Ishikawa (cell line): Measurements from ENCODE around the gene IRAK2.

Experiments used
- CEBPB ChIP-seq: IDR thresholded peaks from 2 replicates; pipeline ENCODE4 v1.6.1; 2012
- CREB1 ChIP-seq: IDR thresholded peaks from 2 replicates; pipeline ENCODE4 v1.6.1; 2012; ENCODE audit warnings: low read depth
- EGR1 ChIP-seq: IDR thresholded peaks from 2 replicates; pipeline ENCODE4 v1.6.1; 2012
- EP300 ChIP-seq: IDR thresholded peaks from 2 replicates; pipeline ENCODE4 v1.6.1; 2012; ENCODE audit warnings: borderline replicate concordance
- FOXM1 ChIP-seq: IDR thresholded peaks from 2 replicates; pipeline ENCODE4 v1.6.1; 2012; ENCODE audit warnings: low read depth, borderline replicate concordance
- NFIC ChIP-seq: IDR thresholded peaks from 2 replicates; pipeline ENCODE4 v1.6.1; 2012
- RAD21 ChIP-seq: IDR thresholded peaks from 2 replicates; pipeline ENCODE4 v1.6.1; 2012; ENCODE audit warnings: low read depth
- TAF1 ChIP-seq: IDR thresholded peaks from 2 replicates; pipeline ENCODE4 v1.6.1; 2012; ENCODE audit warnings: low read depth, mild to moderate bottlenecking
- TCF12 ChIP-seq: IDR thresholded peaks from 2 replicates; pipeline ENCODE4 v1.6.1; 2012; ENCODE audit warnings: low read depth
- TEAD4 ChIP-seq: IDR thresholded peaks from 2 replicates; pipeline ENCODE4 v1.6.1; 2012
- YY1 ChIP-seq: IDR thresholded peaks from 2 replicates; pipeline ENCODE4 v1.6.1; 2012; ENCODE audit warnings: low read depth
- ZBTB7A ChIP-seq: IDR thresholded peaks from 2 replicates; pipeline ENCODE4 v1.6.1; 2012; ENCODE audit warnings: low read depth
- TF ChIP-seq, protein P1 (sequence below): IDR thresholded peaks from 2 replicates; pipeline ENCODE4 v1.6.1; 2012; ENCODE audit warnings: low read depth, mild to moderate bottlenecking
- TF ChIP-seq, protein P2 (sequence below): IDR thresholded peaks from 2 replicates; pipeline ENCODE4 v1.6.1; 2012
- TF ChIP-seq, protein P3 (sequence below): IDR thresholded peaks from 2 replicates; pipeline ENCODE4 v1.6.1; 2012

The IRAK2 gene

DNA sequence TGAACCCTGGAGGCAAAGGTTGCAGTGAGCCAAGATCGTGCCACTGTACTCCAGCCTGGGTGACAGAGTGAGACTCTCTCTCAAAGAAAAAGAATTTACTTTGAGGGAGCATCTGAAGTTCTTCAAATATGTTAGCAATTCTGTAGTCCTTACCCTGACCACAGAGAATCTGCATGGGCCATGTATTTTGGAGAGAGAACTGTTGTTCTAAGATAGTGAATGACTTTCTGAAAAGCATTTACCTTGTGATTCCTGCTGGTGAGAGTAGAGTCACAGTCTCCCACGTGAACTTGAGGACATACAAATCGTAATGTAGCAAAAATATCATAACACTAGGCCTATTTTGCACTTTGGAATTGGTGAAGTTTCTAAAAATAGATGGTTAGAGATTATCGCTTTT lies 45.3 kb upstream of the IRAK2 start:
- no peak for TF ChIP-seq TEAD4
- TF ChIP-seq CREB1, result no peak
- TF ChIP-seq EP300, result no peak
- TF ChIP-seq EGR1, result no peak
- TF ChIP-seq NFIC, result no peak
- no peak for TF ChIP-seq CEBPB
- no peak for TF ChIP-seq YY1
- no peak for TF ChIP-seq TAF1
- TF ChIP-seq ZBTB7A, result no peak
- TF ChIP-seq, protein P1, sequence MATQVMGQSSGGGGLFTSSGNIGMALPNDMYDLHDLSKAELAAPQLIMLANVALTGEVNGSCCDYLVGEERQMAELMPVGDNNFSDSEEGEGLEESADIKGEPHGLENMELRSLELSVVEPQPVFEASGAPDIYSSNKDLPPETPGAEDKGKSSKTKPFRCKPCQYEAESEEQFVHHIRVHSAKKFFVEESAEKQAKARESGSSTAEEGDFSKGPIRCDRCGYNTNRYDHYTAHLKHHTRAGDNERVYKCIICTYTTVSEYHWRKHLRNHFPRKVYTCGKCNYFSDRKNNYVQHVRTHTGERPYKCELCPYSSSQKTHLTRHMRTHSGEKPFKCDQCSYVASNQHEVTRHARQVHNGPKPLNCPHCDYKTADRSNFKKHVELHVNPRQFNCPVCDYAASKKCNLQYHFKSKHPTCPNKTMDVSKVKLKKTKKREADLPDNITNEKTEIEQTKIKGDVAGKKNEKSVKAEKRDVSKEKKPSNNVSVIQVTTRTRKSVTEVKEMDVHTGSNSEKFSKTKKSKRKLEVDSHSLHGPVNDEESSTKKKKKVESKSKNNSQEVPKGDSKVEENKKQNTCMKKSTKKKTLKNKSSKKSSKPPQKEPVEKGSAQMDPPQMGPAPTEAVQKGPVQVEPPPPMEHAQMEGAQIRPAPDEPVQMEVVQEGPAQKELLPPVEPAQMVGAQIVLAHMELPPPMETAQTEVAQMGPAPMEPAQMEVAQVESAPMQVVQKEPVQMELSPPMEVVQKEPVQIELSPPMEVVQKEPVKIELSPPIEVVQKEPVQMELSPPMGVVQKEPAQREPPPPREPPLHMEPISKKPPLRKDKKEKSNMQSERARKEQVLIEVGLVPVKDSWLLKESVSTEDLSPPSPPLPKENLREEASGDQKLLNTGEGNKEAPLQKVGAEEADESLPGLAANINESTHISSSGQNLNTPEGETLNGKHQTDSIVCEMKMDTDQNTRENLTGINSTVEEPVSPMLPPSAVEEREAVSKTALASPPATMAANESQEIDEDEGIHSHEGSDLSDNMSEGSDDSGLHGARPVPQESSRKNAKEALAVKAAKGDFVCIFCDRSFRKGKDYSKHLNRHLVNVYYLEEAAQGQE, result no peak

DNA sequence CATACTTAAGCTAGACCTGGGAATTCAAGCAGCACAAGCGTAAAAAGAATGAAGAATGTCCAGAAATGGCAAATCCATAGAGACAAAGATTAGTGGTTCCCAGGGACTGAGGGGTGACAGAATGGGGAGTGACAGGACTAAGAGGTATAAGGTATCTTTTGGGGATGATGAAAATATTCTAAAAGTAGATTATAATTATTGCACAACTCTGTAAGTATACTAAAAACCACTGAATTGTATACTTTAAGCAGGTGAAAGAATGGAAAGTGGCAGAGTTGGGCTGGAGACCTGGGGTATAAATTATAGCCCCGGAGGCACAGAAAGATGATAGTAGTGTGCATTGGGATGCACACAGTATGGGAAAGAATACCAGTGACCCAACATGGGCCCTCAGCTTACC lies 43.7 kb upstream of the IRAK2 start:
- TF ChIP-seq RAD21 (no peak), CREB1 (no peak), ZBTB7A (no peak), YY1 (no peak), NFIC (no peak), EP300 (no peak), TAF1 (no peak), FOXM1 (no peak), TEAD4 (no peak), CEBPB (no peak), TCF12 (no peak), EGR1 (no peak)
- TF ChIP-seq, protein P2, sequence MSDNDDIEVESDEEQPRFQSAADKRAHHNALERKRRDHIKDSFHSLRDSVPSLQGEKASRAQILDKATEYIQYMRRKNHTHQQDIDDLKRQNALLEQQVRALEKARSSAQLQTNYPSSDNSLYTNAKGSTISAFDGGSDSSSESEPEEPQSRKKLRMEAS, result no peak
- TF ChIP-seq, protein P1, result no peak
- TF ChIP-seq, protein P3, sequence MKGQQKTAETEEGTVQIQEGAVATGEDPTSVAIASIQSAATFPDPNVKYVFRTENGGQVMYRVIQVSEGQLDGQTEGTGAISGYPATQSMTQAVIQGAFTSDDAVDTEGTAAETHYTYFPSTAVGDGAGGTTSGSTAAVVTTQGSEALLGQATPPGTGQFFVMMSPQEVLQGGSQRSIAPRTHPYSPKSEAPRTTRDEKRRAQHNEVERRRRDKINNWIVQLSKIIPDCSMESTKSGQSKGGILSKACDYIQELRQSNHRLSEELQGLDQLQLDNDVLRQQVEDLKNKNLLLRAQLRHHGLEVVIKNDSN, result no peak

DNA sequence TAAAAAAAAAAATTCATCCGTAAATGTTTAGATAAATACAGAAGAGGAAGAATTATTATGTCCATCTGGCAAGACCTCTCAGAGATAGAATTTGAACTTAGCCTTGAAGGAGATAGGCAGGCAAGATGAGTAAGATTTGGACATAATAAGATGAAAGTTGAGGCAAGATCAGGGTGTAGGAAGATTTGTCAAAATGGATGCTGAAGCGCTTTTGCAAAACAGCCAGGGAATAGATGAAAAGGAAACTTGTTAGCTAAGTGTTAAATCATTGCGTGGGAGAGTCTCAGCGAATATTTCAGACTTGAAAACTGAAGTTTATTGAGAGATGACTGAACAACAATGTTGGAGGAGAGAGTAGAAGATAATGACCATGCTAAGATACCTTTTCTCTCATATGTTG lies 42.0 kb upstream of the IRAK2 start:
- no peak for TF ChIP-seq CREB1
- no peak for TF ChIP-seq TAF1
- no peak for TF ChIP-seq TCF12
- TF ChIP-seq EGR1, result no peak
- TF ChIP-seq EP300, result no peak
- no peak for TF ChIP-seq ZBTB7A
- TF ChIP-seq FOXM1, result no peak
- TF ChIP-seq NFIC, result no peak
- TF ChIP-seq, protein P2, result no peak
- no peak for TF ChIP-seq TEAD4
- no peak for TF ChIP-seq YY1
- TF ChIP-seq CEBPB, result no peak
- TF ChIP-seq, protein P1, result no peak
- TF ChIP-seq, protein P3, result no peak
- no peak for TF ChIP-seq RAD21

DNA sequence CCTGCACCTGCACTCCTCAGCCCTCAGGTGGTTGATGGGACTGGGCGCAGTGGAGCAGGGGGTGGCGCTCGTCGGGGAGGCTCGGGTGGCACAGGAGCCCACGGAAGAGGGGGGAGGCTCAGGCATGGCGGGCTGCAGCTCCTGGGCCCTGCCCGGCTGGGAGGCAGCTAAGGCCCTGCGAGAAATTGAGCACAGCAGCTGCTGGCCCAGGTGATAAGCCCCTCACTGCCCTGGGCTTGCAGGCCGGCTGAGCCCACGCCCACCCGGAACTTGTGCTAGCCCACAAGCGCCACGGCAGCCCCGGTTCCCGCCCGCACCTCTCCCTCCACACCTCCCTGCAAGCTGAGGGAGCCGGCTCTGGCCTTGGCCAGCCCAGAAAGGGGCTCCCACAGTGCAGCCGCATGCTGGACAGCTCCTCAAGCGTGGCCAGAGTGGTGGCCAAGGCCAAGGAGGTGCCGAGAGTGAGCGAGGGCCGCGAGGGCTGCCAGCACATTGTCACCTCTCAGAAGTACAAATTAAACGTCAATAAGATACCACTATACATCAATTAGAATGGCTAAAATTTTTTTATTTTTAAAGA lies 28.2 kb upstream of the IRAK2 start:
- no peak for TF ChIP-seq TAF1
- TF ChIP-seq, protein P1, result peak; percentile 64
